Left ventricle myocardium inferior (tissue), 1 donor: ENCODE measurements around the gene ANKLE2. TPM values are rescaled to one million over a fixed set of nuclear protein-coding genes. Genes with fewer than 3 reads are reported as not detected.

Experiments used
- DNase-seq: peaks from one replicate; pipeline ENCODE4 v3.0.0-alpha.2; 2020
- H3K27ac ChIP-seq: fragments of 200-600 bp; replicated peaks from 2 replicates; pipeline ENCODE4 v1.8.0; 2021
- H3K27me3 ChIP-seq: fragments of 200-600 bp; 2 replicates; pipeline ENCODE4 v1.8.0; 2021; ENCODE audit warnings: low read depth
- H3K36me3 ChIP-seq: fragments of 200-600 bp; 2 replicates; pipeline ENCODE4 v1.8.0; 2021
- H3K4me1 ChIP-seq: fragments of 200-600 bp; 2 replicates; pipeline ENCODE4 v1.8.0; 2021
- H3K4me3 ChIP-seq: fragments of 200-600 bp; 2 replicates; pipeline ENCODE4 v1.8.0; 2021; ENCODE audit warnings: mild to moderate bottlenecking, moderate library complexity
- H3K9me3 ChIP-seq: fragments of 200-600 bp; replicated peaks from 2 replicates; pipeline ENCODE4 v1.8.0; 2021
- intact Hi-C: fragments of 100-400 bp; cut with micrococcal nuclease; formaldehyde crosslinking; loops from one replicate; pipeline ENCODE4 v1.11.0; 2022
- total RNA-seq: library from RNA; stranded (reverse); fragmentation: NEBNext Ultra II Directional; extraction: Animal tissue kit (Norgen Biotek cat#: 25700); gene quantifications from one replicate; pipeline ENCODE4 v1.2.1, GENCODE V29; 2021
- TF ChIP-seq, protein P1 (sequence below): fragments of 200-600 bp; IDR thresholded peaks from 2 replicates; pipeline ENCODE4 v1.8.0; 2021; ENCODE audit warnings: antibody characterized with exemption, mild to moderate bottlenecking, borderline replicate concordance
- donor health status: DM: no; HTN: yes; CAD: no; lungs with severe emphysema.

ANKLE2 gene
- total RNA-seq, 1 donor from 2014 or later, result 21.2 TPM

DNA sequence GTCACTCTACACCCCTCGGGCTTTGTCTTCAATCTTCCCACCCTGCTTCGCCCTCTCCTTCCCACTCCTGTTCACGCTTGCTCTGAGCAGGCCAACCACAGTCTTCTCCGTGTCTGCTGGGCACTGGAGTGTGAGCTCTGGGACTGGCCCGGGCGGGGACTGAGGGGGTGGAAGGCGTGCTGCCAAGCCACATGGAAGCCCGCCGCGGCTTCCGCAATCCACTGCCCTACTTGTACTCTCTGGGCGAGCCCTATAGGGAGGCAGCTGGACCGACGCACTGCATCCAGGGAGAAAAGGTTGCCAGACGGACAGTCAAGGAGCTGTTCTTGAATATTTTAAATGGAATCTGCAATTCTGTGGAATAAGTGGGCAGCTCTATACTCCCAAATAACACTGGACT lies 42.3 kb upstream of the ANKLE2 start:
- DNase-seq, result peak; percentile 49
- peaks cover 89% of the 10 kb centered on the region for H3K36me3 ChIP-seq
- no peak overlapping the region for H3K27ac ChIP-seq
- no peaks in the 10 kb centered on the region for H3K27me3 ChIP-seq
- peaks cover 5% of the 10 kb centered on the region for H3K4me1 ChIP-seq
- intact Hi-C loops, result no loop called here
- TF ChIP-seq, protein P1, sequence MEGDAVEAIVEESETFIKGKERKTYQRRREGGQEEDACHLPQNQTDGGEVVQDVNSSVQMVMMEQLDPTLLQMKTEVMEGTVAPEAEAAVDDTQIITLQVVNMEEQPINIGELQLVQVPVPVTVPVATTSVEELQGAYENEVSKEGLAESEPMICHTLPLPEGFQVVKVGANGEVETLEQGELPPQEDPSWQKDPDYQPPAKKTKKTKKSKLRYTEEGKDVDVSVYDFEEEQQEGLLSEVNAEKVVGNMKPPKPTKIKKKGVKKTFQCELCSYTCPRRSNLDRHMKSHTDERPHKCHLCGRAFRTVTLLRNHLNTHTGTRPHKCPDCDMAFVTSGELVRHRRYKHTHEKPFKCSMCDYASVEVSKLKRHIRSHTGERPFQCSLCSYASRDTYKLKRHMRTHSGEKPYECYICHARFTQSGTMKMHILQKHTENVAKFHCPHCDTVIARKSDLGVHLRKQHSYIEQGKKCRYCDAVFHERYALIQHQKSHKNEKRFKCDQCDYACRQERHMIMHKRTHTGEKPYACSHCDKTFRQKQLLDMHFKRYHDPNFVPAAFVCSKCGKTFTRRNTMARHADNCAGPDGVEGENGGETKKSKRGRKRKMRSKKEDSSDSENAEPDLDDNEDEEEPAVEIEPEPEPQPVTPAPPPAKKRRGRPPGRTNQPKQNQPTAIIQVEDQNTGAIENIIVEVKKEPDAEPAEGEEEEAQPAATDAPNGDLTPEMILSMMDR, result no peak
- H3K9me3 ChIP-seq, result no peaks in the 10 kb centered on the region
- H3K4me3 ChIP-seq, result no peak overlapping the region

DNA sequence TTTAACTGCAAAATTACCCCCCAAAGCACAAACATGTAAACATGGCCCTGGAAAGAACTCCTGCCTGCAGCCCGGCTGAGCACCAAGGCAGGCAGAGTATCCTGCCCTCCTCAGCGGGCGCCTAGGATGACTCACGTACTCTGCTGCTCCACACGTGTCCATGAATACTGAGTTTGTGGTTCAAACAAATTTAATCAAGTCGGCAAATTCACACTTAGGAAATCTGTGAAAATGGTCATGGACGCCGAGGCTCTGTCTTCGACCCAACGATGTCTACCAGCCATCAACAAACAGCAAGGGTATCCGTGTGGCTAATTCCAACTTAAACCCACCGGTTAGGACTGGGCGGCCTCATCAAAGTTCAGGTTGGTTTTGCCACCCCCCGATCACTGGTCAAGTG lies 41.5 kb upstream of the ANKLE2 start:
- H3K27ac ChIP-seq, result no peak overlapping the region
- peaks cover 91% of the 10 kb centered on the region for H3K36me3 ChIP-seq
- intact Hi-C loops, result no loop called here
- TF ChIP-seq, protein P1, result no peak
- H3K9me3 ChIP-seq, result no peaks in the 10 kb centered on the region
- DNase-seq, result no peak
- no peak overlapping the region for H3K4me3 ChIP-seq
- H3K27me3 ChIP-seq, result no peaks in the 10 kb centered on the region
- peaks cover 5% of the 10 kb centered on the region for H3K4me1 ChIP-seq

DNA sequence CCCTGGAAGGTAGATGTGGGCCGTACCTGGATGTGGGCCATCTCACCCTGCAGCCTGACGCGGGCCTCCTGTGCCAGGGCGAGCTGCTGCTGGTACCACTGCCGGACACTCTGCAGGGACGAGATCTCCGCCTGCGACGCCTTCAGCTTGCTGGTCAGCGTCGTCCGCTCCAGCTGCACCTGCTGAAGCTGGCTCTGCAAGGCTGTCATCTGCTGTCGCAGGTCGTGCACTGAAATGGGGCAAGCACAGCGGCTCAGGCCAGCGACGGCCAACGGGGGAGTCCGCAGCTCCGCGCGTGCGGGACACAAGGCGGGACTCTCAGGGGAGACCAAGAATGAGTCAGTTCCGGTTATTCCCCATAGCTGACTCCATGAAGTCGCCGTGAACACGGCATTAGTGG lies 40.1 kb upstream of the ANKLE2 start:
- no peak for DNase-seq
- Histone ChIP-seq H3K27ac (no peak overlapping the region), H3K36me3 (peaks cover 92% of the 10 kb centered on the region), H3K4me1 (peaks cover 5% of the 10 kb centered on the region), H3K4me3 (no peak overlapping the region), H3K9me3 (no peaks in the 10 kb centered on the region), H3K27me3 (no peaks in the 10 kb centered on the region)
- intact Hi-C loops, result no loop called here
- TF ChIP-seq, protein P1, result no peak

DNA sequence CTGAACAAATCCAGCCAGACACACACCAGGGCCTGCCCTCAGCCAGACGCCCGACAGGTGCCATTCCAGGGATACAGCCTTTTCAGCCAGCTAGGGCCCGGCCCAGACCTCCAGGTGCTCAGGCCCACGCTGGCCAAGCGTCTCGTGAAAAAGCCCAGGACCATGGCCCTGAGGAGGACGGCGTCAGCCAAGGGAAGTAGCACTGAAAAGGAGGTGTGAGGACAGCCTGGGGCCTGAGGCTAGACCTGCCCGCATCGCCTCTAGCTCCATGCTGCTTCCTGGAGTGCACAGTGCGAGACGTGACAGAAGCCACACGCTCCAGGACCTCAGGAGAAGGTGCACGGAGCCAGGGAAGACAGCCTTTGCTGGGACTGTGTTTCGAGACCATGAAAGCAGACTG lies 37.2 kb upstream of the ANKLE2 start:
- TF ChIP-seq, protein P1, result no peak
- Histone ChIP-seq H3K9me3 (no peaks in the 10 kb centered on the region), H3K36me3 (peaks cover 98% of the 10 kb centered on the region), H3K27ac (no peak overlapping the region), H3K4me1 (no peaks in the 10 kb centered on the region), H3K27me3 (no peaks in the 10 kb centered on the region), H3K4me3 (no peak overlapping the region)
- no peak for DNase-seq
- intact Hi-C loops, result no loop called here

DNA sequence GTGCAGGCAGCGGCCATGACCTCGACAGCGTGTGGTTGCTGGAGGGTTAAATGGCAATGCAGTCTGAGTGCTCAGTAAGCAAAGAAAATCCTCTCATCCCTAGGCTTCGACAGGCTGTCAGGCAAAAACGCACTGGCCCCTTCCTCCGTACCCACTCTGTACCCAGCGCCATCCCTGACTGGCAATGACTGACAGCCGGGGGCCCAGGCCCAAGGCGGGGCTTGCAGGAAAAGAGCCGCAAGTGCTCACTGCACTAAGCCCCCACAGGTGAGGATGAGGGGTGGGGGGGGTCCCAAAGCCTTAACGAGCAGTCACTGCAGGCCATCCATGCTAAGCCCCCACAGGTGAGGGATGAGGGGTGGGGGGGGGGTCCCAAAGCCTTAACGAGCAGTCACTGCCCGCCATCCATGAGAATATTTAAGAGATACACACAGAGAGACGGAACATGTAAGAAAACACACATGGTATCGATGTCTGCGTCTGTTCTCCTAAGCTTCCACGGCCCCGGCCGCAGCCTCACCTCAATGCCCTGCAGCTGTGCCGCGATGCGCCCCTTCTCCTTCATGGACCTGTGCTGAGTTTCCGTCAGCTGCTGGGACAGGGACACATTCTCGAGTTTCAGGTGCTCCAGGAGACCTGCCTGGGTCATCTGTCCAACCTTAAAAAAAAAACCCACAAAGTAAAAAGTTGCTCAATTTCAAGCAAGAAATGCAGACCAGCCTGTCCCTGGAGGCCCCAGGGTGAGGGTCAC lies 36.4 kb upstream of the ANKLE2 start:
- Histone ChIP-seq H3K27ac (no peak overlapping the region), H3K4me3 (no peak overlapping the region), H3K27me3 (no peaks in the 10 kb centered on the region), H3K9me3 (no peaks in the 10 kb centered on the region), H3K36me3 (peaks cover 93% of the 10 kb centered on the region), H3K4me1 (no peaks in the 10 kb centered on the region)
- intact Hi-C loops, result no loop called here
- no peak for DNase-seq
- TF ChIP-seq, protein P1, result no peak
